Activated CD4-positive, alpha-beta T cell treated with anti-CD3 and anti-CD28 coated beads, Interleukin-2, amount 50 U/mL, for 24 hours (primary cell): ENCODE measurements around the gene KIAA0040.

Experiments used
- DNase-seq, 2 donors: peaks; one replicate each; pipeline ENCODE4 v3.0.0-alpha.2; 2020; ENCODE audit warnings: low read depth in 1 of 2, low spot score in 1 of 2

Gene KIAA0040

GRCh38 chr1:175203570-175204068 lies 11.0 kb upstream of the KIAA0040 start:
- DNase-seq = no peak

DNA sequence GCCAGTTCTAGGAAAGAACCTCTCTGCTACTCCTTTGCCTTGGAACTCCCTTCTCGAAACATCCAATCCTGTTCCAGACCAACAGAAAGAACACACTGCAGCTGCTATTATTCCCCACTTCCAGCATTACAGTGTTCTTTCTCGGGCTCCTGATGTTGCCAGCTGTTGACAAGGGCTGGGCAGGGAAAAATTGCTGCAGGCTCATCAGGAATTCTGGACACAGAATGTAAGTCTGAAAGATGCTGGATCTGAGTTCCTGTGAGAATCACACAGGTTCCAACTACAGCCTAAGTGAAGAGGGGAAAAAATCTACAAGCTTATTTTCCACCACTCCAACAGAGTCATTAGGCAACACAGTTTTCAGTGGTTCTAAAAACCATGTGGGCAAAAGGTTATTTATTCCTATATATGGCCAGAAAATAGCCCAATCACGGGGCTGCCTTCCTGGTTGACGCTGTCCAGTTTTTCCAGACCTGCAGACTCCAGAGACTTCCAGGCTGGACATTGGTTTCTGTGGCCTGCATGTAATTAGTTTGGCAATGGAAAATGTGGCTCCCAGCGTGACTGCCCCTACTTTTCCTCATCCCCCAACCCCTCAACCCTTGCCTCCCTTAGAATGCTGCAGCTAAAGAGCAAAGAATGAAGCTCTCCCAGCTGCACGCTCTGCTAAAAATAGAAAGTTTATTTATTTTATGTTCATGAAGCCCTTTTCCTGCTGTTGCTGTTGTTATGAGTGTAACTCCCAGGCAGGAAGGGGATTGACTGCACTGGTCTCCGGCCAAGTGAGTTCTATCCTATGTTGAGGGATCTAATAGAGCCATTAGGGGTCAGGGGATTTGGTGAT lies 8.3 kb upstream of the KIAA0040 start:
- DNase-seq = no peak

DNA sequence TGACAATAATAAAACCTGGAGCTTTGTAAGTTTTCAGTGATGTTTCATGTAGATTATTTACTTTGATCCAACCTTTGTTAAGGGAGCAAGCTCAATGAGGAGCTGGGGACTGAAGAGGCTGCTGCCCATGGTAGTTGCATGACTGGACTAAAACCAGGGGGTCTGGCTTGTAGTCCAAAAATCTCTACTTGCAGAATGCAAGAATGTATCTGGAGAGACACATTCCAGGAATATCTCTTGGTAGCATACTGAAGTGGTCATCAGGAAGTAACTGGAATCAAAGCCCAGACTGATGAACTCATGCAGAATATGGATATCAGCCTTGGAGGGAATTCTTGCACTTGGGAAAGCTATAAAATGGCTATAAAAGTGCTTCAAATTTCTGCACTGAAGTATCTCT lies 5.8 kb upstream of the KIAA0040 start:
- no peak for DNase-seq

DNA sequence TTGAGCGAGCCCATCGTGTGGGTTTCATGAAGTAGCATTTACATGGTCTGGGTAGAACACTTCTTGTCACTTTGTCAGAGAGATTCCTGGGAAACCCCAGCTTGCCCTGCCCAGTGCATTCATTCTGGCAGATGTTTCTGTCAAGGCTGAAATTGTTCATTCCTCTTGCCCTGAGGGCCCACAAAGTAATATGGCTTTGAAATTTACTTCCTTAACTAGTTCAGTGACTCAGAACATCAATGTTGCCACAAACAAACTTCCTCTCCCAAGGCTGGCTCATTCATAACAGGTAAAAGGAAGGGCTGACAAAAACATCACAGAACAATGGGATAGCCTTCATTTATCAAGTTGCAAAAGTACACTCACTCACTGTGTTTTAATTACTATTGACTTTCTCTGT lies 5.0 kb upstream of the KIAA0040 start:
- no peak for DNase-seq

GRCh38 chr1:175195798-175196197 lies 3.2 kb upstream of the KIAA0040 start:
- no peak for DNase-seq

DNA sequence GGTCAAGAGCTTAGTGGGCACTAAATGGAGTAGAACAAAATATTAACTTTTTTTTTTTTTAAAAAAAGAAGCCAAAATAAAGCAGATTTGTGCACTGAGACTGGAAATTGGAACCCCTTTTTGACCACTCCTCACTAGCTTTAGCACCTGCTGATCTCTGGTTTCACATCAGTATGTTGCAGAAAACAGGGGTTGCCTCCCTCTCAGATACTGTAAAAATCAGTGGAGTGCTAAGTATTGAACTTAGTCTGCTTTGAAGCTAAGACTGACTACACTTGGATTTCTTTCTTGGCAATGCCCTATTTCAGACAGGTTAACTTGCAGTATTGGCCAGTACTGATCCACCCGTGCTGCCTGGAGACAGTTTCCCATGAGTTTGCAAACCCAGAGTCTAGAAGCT lies 2.7 kb upstream of the KIAA0040 start:
- no peak for DNase-seq

- DNase-seq = no peak
Observed at GRCh38 chr1:175193527-175193910, 943 bp upstream of the KIAA0040 start.

DNA sequence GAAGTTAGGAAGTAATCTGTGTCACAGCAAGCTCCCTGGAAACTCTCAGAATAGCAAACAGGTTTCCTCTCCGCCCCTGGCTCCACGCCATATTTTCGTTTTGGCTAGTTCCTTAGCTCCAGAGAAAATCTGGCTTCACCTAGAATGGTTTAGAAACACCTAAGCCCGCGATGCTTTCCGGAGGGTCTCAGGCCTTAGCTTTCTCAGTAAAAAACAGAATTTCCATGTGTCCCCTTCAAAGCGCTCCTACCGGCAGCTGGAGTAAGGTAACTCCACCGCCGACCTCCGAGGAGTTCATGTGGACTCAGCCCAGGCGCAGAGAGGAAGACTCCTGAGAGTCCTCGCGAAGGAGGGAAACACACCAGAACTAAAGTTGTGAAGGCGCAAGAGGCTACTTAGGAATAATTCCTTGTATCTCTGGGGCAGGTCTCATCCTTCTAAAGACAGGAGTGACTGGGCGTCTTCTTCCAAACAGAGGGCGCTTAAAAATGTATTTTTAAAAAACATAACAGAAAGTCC lies 406 bp downstream of the KIAA0040 start:
- peak in 1 of 2 donors; percentile 8 for DNase-seq

- DNase-seq = peak in 1 of 2 donors; percentile 17
Observed at GRCh38 chr1:175191659-175192058, 917 bp downstream of the KIAA0040 start.

DNA sequence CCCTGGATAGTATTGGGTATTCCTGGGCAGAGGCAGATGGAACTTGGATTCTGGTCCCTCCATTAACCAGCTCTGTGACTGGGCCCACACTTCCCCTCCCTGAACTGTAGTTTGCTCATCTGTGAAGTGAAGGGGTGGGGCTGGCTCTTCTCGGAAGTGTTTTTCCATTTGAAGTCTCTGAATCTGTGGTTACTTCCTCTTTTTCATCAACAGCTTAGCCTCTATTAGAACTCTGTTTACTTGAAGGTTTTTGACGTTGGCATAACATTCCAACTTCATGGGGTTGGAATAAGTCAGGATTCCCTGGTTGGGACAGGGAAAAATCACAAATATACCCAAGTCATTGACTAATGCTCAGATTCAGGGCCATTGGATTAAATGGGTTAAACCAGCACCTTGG lies 3.6 kb downstream of the KIAA0040 start:
- DNase-seq = peak in 1 of 2 donors; percentile 44

- no peak for DNase-seq
Observed at GRCh38 chr1:175186433-175187160, 6.0 kb downstream of the KIAA0040 start.

DNA sequence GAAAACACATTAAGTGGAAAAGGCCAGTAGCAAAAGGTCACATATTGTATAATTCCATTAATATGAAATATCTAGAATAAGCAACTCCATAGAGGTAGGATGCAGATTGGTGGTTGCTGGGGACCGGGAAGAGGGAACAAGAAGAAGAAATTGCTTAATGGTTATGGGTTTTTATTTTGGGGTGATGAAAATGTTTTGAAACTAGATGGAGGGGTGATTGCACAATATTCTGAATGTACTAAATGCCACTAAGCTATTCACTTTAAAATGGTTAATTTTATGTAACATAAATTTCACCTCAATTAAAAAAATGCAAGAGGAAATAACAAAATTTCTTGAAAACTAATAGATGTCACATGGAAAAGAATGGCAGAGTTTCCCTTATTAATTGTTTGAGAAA lies 6.7 kb downstream of the KIAA0040 start:
- DNase-seq = no peak

DNA sequence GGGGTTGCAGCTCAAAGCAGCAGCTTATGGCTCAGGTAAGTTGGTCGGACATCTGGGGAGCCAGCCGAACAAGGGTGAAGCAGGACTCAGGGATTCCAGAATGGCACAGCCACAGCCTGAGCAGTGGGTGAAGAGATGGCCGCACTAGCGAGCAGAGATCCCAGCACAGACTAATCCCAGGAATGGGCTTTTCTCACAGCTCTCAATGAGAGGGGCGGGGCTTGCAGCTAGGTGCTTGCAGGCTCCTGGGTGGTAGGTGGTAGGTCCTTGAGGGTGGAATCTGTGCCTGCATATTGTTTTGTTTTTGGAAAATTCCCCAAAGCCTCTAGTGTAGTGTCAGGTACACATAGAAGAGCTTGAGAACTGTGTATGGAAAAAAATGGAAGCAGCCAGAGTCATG lies 9.0 kb downstream of the KIAA0040 start:
- DNase-seq = no peak

GRCh38 chr1:175182201-175182746 lies 10.3 kb downstream of the KIAA0040 start:
- no peak for DNase-seq

DNA sequence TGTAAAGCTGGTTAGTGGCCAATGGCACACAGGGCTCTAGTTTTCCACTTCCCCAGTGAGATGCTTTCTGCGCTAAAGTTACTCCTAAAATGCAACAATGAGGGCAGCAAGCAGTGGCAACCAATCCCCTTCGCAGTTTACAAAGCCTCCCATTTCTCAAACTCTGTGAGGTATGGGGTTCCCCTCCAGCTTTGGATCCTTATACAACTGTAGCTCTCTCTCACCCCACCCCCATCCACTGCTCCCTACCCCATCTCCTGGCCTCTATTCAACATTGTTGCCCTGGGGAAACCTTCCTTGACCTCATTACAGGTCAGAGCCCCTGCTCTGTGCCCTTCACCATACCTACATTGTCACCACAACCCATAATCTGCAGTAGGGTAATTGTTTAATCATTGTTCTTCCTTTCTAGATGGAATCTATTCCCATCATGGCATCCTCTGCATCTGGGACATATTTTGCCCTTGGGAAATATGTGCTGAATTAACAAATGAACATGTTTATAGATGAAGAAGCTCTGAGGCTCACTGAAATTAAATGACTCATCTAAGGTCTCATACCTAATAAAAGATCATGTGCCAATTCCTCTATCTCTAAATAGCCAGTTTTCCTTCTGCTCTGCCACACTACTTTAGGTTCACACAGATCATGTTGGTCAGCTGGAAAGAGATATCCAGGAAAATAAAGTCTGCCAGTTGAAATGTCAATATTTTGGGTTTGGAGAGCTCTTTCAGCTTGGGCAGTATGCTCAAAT lies 12.6 kb downstream of the KIAA0040 start:
- no peak for DNase-seq

- DNase-seq = no peak
Observed at GRCh38 chr1:175178456-175178855, 14.1 kb downstream of the KIAA0040 start.

DNA sequence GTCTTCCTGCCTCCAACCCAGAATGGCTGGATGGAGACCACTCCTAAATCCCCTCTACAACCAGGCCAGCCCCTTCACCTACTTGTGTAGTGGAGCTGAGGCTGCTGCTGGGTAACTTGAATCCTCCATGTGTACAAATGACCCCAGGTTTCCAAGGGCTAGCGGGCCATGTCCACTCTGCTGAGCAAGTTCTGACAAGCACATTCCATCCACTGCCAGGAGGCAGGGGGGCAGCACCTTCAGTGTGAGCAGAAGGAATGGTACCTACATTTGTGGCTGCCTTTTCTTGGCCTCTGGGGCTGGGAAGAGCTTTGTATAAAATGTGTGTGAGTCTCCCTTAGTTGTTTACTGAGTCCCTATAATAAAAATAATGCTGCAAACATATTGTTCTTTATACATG lies 14.5 kb downstream of the KIAA0040 start:
- no peak for DNase-seq

DNA sequence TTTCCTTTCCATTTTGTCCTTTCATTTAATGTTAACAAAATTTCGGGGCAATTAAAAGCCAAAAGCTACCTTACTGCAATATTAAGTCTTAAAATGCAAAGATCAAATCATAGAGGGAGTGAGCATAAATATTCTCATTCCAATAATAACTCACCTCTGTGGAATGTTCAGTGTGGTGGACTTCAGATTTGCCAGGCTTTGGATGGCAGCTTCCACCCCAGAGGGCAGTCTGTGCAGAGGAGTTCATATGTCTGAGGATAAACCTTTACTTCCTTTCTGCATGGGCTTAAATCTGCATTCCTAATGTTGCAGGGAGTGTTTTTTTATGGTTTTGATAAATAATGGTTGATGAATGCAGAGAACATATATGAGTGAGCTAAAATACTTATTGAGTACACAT lies 16.3 kb downstream of the KIAA0040 start:
- DNase-seq = no peak

DNA sequence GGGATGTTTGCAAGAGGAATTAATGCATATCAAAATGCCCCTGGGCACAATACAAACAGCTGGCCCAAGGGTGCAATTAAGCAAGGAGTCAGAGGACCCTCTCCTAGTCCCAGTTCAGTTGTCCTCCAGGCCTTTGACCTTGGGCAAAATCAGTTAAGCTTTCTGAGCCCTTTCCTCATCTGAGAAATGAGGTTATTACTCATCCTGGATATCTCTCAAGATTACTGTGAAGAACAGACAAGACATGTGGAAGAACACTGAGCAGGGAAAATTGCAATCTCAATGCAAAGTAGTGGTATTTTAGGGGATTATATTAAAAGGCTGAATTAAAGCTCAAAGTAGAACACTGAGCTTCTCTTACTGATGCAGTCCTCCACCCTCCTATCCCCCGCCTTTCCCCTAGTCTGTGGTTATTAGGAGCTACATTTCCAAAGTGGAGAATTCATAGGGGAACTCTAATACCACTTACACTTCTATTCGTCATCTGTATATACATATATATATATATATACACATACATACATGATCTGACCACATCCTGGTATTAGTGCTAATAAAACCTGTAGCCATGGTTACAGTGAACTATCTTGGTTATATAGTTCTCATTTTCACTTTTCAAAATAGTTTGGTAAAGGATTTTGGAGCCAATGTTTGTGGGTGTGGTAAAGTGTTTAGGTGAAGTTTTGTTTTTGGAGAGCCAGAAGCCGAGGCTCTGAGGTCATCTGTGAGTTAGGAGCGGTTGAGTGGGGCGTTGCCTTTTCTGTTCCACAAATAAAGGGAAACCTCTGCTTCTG lies 18.1 kb downstream of the KIAA0040 start:
- no peak for DNase-seq

GRCh38 chr1:175173531-175173930 lies 19.0 kb downstream of the KIAA0040 start:
- no peak for DNase-seq
